GM12878 (cell line): Measurements from ENCODE around the gene ZNF410.

Experiments used
- BMI1 ChIP-seq: fragments of 450-650 bp; IDR thresholded peaks from 2 replicates; pipeline ENCODE4 v1.6.1; 2016; ENCODE audit warnings: mild to moderate bottlenecking, moderate library complexity, borderline replicate concordance
- ELK1 ChIP-seq: IDR thresholded peaks from 2 replicates; pipeline ENCODE4 v1.6.1; 2012; ENCODE audit warnings: low read depth, low read length, improper control_type of control experiment
- EP300 ChIP-seq, 2 experiments: fragments of 150-350 bp in 1 of 2; IDR thresholded peaks; 2 replicates each; pipeline ENCODE4 v1.6.1; 2011 to 2012; ENCODE audit warnings: low read depth in 2 of 2, low read length in 2 of 2, borderline replicate concordance in 1 of 2, improper control_type of control experiment in 1 of 2, inconsistent platforms in 1 of 2; ENCODE audit not compliant: control insufficient read depth in 1 of 2
- PRDM15 ChIP-seq: fragments of 450-650 bp; formaldehyde crosslinking; IDR thresholded peaks from 2 replicates; pipeline ENCODE4 v1.4.0; 2020; ENCODE audit warnings: mild to moderate bottlenecking, moderate library complexity
- TCF7 ChIP-seq: IDR thresholded peaks from 2 replicates; pipeline ENCODE4 v1.6.1; 2014; ENCODE audit warnings: antibody characterized with exemption, borderline replicate concordance
- USF2 ChIP-seq: IDR thresholded peaks from 2 replicates; pipeline ENCODE4 v1.6.1; 2011; ENCODE audit warnings: low read depth, low read length, improper control_type of control experiment, borderline replicate concordance
- TF ChIP-seq, protein P1 (sequence below), 3 experiments: IDR thresholded peaks in 2 of 3; conservative IDR thresholded peaks in 1 of 3; 2 replicates each; pipeline ENCODE4 v1.5.1; 2011; ENCODE audit warnings: low read depth in 3 of 3, low read length in 3 of 3, mild to moderate bottlenecking in 3 of 3, control low read depth in 2 of 3, moderate library complexity in 2 of 3, inconsistent platforms in 1 of 3, mixed read lengths in 1 of 3; ENCODE audit not compliant: control insufficient read depth in 2 of 3, insufficient read depth in 1 of 3; ENCODE audit errors: extremely low read depth in 1 of 3

DNA sequence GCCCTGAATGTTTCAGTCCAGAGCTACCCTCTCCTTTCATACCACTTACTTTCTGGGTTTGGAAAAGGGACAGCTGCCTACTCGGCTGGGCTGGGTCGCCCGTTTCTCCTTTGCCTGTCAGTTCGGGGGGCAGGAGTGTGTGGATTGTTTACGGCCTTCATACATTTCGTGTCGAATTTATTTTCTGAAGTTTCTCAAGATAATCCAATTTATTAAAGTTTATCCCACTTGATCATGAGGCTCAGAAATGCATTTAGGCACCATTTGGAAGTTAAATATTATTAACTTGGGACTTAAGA is 608 bp downstream of the ZNF410 start:
- TF ChIP-seq BMI1 (no peak), PRDM15 (CRISPR knock-in tag) (no peak), USF2 (no peak), EP300 (IDR thresholded peaks at IDR 0.05; ENCODE audit: borderline replicate concordance in 1 of 2, control insufficient read depth in 1 of 2, low read depth in 2 of 2, low read length in 2 of 2) (no peak), ELK1 (no peak), TCF7 (no peak)
- TF ChIP-seq, protein P1, sequence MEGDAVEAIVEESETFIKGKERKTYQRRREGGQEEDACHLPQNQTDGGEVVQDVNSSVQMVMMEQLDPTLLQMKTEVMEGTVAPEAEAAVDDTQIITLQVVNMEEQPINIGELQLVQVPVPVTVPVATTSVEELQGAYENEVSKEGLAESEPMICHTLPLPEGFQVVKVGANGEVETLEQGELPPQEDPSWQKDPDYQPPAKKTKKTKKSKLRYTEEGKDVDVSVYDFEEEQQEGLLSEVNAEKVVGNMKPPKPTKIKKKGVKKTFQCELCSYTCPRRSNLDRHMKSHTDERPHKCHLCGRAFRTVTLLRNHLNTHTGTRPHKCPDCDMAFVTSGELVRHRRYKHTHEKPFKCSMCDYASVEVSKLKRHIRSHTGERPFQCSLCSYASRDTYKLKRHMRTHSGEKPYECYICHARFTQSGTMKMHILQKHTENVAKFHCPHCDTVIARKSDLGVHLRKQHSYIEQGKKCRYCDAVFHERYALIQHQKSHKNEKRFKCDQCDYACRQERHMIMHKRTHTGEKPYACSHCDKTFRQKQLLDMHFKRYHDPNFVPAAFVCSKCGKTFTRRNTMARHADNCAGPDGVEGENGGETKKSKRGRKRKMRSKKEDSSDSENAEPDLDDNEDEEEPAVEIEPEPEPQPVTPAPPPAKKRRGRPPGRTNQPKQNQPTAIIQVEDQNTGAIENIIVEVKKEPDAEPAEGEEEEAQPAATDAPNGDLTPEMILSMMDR (IDR thresholded peaks at IDR 0.05 in 2 of 3, conservative IDR thresholded peaks at IDR 0.05 in 1 of 3; ENCODE audit: control insufficient read depth in 2 of 3, extremely low read depth in 1 of 3, insufficient read depth in 1 of 3, low read depth in 3 of 3, low read length in 3 of 3), result no peak
